NCI-H187 (cell line): ENCODE measurements around the gene MYO1F.

ENCODE experiments used
- DNase-seq, 2 experiments: peaks; one replicate each; lab custom pipeline; 2025; lab: John Stamatoyannopoulos, UW

The MYO1F gene

DNA sequence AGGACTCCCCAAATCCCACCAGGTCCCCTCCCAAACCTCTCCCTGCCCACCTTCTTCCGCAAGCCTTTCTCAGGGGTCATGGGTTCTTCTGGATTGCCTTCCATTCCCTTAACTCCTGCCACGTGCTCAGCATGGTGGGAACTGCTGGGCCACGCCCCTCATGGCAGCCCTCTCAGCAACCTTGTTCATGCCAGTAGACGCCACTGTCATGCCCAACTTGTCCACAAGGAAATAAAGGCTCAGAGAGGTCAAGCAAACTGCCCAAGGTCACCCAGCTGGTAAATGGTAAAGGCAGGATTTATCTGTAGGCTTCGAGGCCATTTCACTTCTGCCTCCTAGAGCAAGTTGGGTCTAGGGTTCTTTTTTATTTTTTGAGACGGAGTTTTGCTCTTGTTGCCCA, 85.7 kb downstream of the MYO1F start:
- no peak for DNase-seq

GRCh38 chr19:8490873-8491272, 86.4 kb downstream of the MYO1F start:
- no peak for DNase-seq

DNA sequence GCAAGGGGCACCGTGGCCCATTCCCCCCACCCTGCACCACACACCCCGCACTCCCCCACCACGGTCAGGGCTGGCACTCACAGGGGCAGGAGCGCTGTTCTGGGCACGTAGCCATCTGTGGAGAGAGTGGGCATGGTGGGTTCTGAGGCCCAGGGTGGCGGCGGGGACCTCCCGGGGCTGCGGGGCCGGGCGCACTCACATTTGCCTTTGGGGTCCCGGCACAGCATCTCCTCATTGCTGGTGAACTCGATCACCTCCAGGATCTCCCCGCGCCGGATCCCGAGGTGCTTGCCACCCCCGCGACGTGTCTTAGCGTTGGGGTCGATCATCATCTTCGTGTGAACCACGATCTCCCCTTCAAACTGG, 86.9 kb downstream of the MYO1F start:
- DNase-seq: no peak

DNA sequence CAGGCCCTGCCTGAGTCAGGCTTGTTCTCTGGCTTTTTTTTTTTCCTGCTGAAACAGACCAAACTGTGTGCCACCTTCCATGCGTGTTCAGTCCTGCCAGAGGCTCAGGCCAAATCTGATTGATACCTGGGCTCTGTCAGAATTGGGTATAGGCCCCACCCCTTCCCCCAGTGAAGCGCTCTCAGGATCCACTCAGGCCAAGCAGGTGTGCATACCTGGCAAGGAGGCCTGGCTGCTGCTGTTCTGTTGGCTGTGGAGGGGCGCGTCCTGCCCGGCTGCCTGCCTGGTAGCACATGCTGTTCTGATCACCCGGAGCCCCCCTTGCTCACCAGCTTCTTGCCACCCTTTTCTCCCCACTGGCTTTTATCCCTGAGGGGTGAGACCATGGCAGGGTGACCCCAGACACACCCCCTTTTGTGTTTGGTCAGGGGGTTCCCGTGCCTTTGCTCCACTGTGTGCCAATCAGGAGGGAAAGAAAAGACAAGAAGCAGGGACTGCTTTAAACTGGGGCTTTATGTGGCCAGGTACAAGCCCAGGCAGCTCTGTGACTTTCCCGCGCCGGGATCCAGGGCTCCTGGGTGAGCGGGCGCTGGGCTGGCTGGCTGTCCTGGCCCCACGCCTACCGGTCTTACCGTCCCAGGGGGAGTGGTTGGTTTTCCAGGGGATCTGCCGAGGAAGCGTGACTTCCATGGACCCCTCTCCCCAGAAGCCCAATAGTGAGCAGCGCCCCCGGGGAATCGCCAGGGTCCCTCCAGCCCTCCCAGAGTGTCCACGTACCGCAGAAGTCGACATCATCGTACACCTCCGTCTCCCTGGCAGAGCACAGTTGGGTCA, 87.5 kb downstream of the MYO1F start:
- DNase-seq: no peak

- no peak for DNase-seq
Measured at GRCh38 chr19:8488365-8488764, 88.9 kb downstream of the MYO1F start.

- no peak for DNase-seq
Measured at GRCh38 chr19:8487137-8487851, 89.9 kb downstream of the MYO1F start.

- no peak for DNase-seq
Measured at GRCh38 chr19:8486661-8487136, 90.5 kb downstream of the MYO1F start.

- DNase-seq: no peak
Measured at GRCh38 chr19:8485561-8486371, 91.5 kb downstream of the MYO1F start.

GRCh38 chr19:8484331-8484894, 92.8 kb downstream of the MYO1F start:
- no peak for DNase-seq

- no peak for DNase-seq
Measured at GRCh38 chr19:8483165-8483564, 94.1 kb downstream of the MYO1F start.

DNA sequence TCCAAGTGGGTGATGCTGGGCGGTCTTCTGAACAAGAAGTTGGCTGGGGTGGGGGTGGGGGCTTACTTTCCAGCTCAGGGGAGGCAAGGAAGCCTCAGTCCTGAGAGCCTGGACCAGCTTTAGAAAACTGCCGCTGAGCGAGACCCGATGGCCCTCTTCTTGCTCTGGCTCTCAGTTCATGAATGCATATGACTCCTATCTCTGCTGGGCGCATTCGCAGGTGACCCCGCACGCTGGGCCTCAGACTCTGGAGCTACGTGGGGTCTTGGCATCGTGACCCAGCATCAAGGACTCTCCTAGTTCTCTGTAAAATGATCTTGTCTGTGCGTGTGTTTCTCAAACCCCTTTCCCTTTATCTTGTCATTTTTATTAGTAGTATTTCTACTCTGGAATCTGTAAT, 94.5 kb downstream of the MYO1F start:
- no peak for DNase-seq

- DNase-seq: no peak
Measured at GRCh38 chr19:8481616-8482015, 95.6 kb downstream of the MYO1F start.

GRCh38 chr19:8481201-8481600, 96.0 kb downstream of the MYO1F start:
- DNase-seq: no peak

GRCh38 chr19:8478598-8478997, 98.6 kb downstream of the MYO1F start:
- DNase-seq: no peak

DNA sequence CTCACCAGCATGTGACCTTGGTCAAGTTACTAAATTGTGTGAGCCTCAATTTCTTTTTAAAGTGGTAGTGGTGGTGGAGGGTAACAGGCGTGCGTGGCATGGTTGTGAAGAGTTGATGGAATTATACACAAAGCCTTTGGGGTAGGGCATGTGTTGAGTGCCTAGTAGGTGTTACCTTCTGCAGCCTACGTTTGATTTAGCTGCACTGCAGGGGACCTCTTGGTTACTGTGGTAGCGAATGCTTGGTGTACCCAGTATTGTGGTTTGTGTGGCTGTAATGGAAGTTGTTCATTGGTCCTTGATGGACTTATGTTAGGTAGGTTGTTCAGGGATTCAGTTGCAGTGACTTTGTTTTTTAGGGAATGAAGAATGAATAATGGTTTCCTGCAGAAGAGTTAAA, 99.4 kb downstream of the MYO1F start:
- no peak for DNase-seq

GRCh38 chr19:8476524-8476923, 100.7 kb downstream of the MYO1F start:
- no peak for DNase-seq

DNA sequence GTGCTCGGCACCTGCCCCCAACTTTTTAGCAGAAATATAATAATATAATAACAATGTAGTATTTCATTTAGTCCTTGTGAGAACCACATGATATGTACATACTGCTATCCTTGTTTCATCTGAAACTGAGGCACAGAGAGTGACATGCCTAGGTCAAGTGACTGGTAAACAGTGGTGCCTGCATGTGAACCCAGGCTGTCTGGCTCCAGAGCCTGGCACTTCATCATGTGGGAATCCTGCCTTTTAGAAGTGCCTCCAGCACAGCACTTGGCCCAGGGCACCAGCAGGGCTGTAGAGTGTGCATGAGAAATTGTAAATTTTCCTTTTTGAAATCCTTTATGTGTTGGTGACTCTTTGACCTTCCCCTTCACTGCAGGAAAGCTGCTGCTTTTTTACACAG, 102.2 kb downstream of the MYO1F start:
- DNase-seq: no peak

GRCh38 chr19:8473648-8474476, 103.4 kb downstream of the MYO1F start:
- no peak for DNase-seq
